GM12878 (cell line): ENCODE results near the gene UBE2E1. TPM values are rescaled to one million over a fixed set of nuclear protein-coding genes. Genes with fewer than 3 reads are reported as not detected.

ENCODE experiments used
- ASH2L ChIP-seq: fragments of 300-600, 200-600 bp; sonication (generic); IDR thresholded peaks from 2 replicates; pipeline ENCODE4 v1.6.1; 2017; ENCODE audit warnings: low read depth, mild to moderate bottlenecking, borderline replicate concordance
- CBFB ChIP-seq: IDR thresholded peaks from 2 replicates; pipeline ENCODE4 v1.6.1; 2016; ENCODE audit warnings: antibody characterized with exemption, low read depth
- CBX5 ChIP-seq: sonication (generic); IDR thresholded peaks from 2 replicates; pipeline ENCODE4 v1.6.1; 2016; ENCODE audit warnings: low read depth, moderate library complexity, mild to moderate bottlenecking, inconsistent platforms
- CEBPB ChIP-seq, 2 experiments: fragments of 150-350 bp in 1 of 2; IDR thresholded peaks; 2 replicates each; pipeline ENCODE4 v1.6.1; 2012 to 2014; ENCODE audit warnings: low read depth in 2 of 2, low read length in 2 of 2, borderline replicate concordance in 1 of 2, inconsistent platforms in 1 of 2
- ESRRA ChIP-seq: IDR thresholded peaks from 2 replicates; pipeline ENCODE4 v1.6.1; 2012; ENCODE audit warnings: mild to moderate bottlenecking, low read length, improper control_type of control experiment
- EZH2 ChIP-seq: IDR thresholded peaks from 2 replicates; pipeline ENCODE4 v1.6.1; 2012; ENCODE audit warnings: low read depth, mild to moderate bottlenecking, control low read depth, inconsistent platforms, low read length, borderline replicate concordance; ENCODE audit not compliant: control insufficient read depth
- FOXM1 ChIP-seq: IDR thresholded peaks from 2 replicates; pipeline ENCODE4 v1.6.1; 2012; ENCODE audit warnings: low read depth, mild to moderate bottlenecking, inconsistent platforms, low read length, moderate library complexity
- IKZF1 ChIP-seq: fragments of 450-650 bp; conservative IDR thresholded peaks from 2 replicates; pipeline ENCODE4 v1.6.1; 2017; ENCODE audit warnings: antibody characterized with exemption, mild to moderate bottlenecking
- LARP7 ChIP-seq: fragments of 450-650 bp; IDR thresholded peaks from 2 replicates; pipeline ENCODE4 v1.6.1; 2017; ENCODE audit warnings: mild to moderate bottlenecking
- MTA2 ChIP-seq: fragments of 450-650 bp; IDR thresholded peaks from 2 replicates; pipeline ENCODE4 v1.6.1; 2016; ENCODE audit warnings: low read depth, mild to moderate bottlenecking, moderate library complexity
- MTA3 ChIP-seq: IDR thresholded peaks from 2 replicates; pipeline ENCODE4 v1.6.1; 2012; ENCODE audit warnings: low read length, inconsistent platforms, borderline replicate concordance
- NFYB ChIP-seq: IDR thresholded peaks from 2 replicates; pipeline ENCODE4 v1.6.1; 2011; ENCODE audit warnings: low read depth, mild to moderate bottlenecking, low read length, improper control_type of control experiment, moderate library complexity; ENCODE audit not compliant: insufficient read depth
- NR2C1 ChIP-seq: fragments of 450-650 bp; IDR thresholded peaks from 2 replicates; pipeline ENCODE4 v1.6.1; 2017; ENCODE audit warnings: antibody characterized with exemption, mild to moderate bottlenecking, moderate library complexity
- PBX3 ChIP-seq: IDR thresholded peaks from 2 replicates; pipeline ENCODE4 v1.6.1; 2011; ENCODE audit warnings: mild to moderate bottlenecking, low read depth, low read length, moderate library complexity; ENCODE audit not compliant: insufficient replicate concordance
- PKNOX1 ChIP-seq: fragments of 450-650 bp; IDR thresholded peaks from 2 replicates; pipeline ENCODE4 v1.6.1; 2016; ENCODE audit warnings: mild to moderate bottlenecking
- PML ChIP-seq: IDR thresholded peaks from 2 replicates; pipeline ENCODE4 v1.6.1; 2012; ENCODE audit warnings: low read length, inconsistent platforms
- POLR2A ChIP-seq: IDR thresholded peaks from 2 replicates; pipeline ENCODE4 v1.6.1; 2011; ENCODE audit warnings: low read depth, mild to moderate bottlenecking, low read length
- RAD21 ChIP-seq: IDR thresholded peaks from 2 replicates; pipeline ENCODE4 v1.6.1; 2011; ENCODE audit warnings: mild to moderate bottlenecking, low read depth, low read length, moderate library complexity; ENCODE audit not compliant: insufficient read depth
- SPI1 ChIP-seq: IDR thresholded peaks from 2 replicates; pipeline ENCODE4 v1.6.1; 2011; ENCODE audit warnings: low read depth, mild to moderate bottlenecking, low read length, moderate library complexity, borderline replicate concordance; ENCODE audit not compliant: insufficient read depth
- TARDBP ChIP-seq: IDR thresholded peaks from 2 replicates; pipeline ENCODE4 v1.6.1; 2016; ENCODE audit warnings: borderline replicate concordance
- ZBED1 ChIP-seq: IDR thresholded peaks from 2 replicates; pipeline ENCODE4 v1.6.1; 2016; ENCODE audit warnings: borderline replicate concordance
- ZBTB11 ChIP-seq: fragments of 450-650 bp; formaldehyde crosslinking; IDR thresholded peaks from 2 replicates; pipeline ENCODE4 v1.5.0; 2022; ENCODE audit warnings: mild to moderate bottlenecking, missing genetic modification characterization
- ZBTB33 ChIP-seq: fragments of 450-650 bp; IDR thresholded peaks from 2 replicates; pipeline ENCODE4 v1.6.1; 2017; ENCODE audit warnings: mild to moderate bottlenecking
- ZZZ3 ChIP-seq: IDR thresholded peaks from 2 replicates; pipeline ENCODE4 v1.6.1; 2011; ENCODE audit warnings: low read depth; ENCODE audit not compliant: control insufficient read depth, insufficient read length
- polyA plus RNA-seq, 11 experiments: library from polyadenylated mRNA; depleted of rRNA in 4 of 11; unstranded in 6 of 11; stranded (reverse) in 5 of 11; fragments of >200 nt; fragmentation: Nextera tagmentation in 4 of 11; fragmentation: Illumina TruSeq in 1 of 11; extraction: Ambion mirVana in 4 of 11; extraction: Trizol in 1 of 11; gene quantifications; 1 replicate in 1 of 11; 2 replicates in 10 of 11; pipeline versions ENCODE4 v1.2.1 to v1.2.3, GENCODE V29; 2011 to 2016; ENCODE audit warnings: inconsistent platforms in 2 of 11, missing spikeins in 2 of 11, low read depth in 1 of 11
- total RNA-seq, 4 experiments: library from RNA; depleted of rRNA in 3 of 4; stranded (reverse); fragments of >200 nt in 3 of 4; fragmentation: Illumina TruSeq in 1 of 4; extraction: Trizol in 1 of 4; gene quantifications; 2 replicates each; pipeline versions ENCODE4 v1.2.1 to v1.2.3, GENCODE V29; 2013 to 2021

Gene UBE2E1
- total and polyA plus RNA-seq, 10 of the 15 experiments (the other 5 are each of a cell fraction or from before 2014, with no cell fraction given), result 18.7 to 425 (median 147) TPM

- TF ChIP-seq PKNOX1, result no peak
- TF ChIP-seq LARP7, result no peak
- TF ChIP-seq PML, result no peak
- no peak for TF ChIP-seq ZBED1
- TF ChIP-seq NFYB, result no peak
- TF ChIP-seq TARDBP, result no peak
- no peak for TF ChIP-seq EZH2
- no peak for TF ChIP-seq CEBPB (IDR thresholded peaks at IDR 0.05; ENCODE audit: borderline replicate concordance in 1 of 2, low read depth in 2 of 2, low read length in 2 of 2)
- TF ChIP-seq ZBTB33, result no peak
- no peak for TF ChIP-seq FOXM1
- peak; percentile 30; the same call in 1 of the 2 replicates for TF ChIP-seq MTA2
- peak; percentile 84 for TF ChIP-seq SPI1
- no peak for TF ChIP-seq PBX3
- no peak for TF ChIP-seq ZBTB11 (CRISPR knock-in tag)
- 0 out of 2 replicates have a peak, but pooled peaks have one; percentile 35 for TF ChIP-seq CBFB
- no peak for TF ChIP-seq ZZZ3
- no peak for TF ChIP-seq RAD21
- no peak for TF ChIP-seq ESRRA
- TF ChIP-seq IKZF1, result peak; percentile 62
- no peak for TF ChIP-seq NR2C1
- peak; percentile 71; the same call in 1 of the 2 replicates for TF ChIP-seq CBX5
- no peak for TF ChIP-seq MTA3
- peak; percentile 84 for TF ChIP-seq POLR2A
- no peak for TF ChIP-seq ASH2L
These were observed at the start of gene UBE2E1 (continued) for GRCh38 chr3:23805633-23806533.
